Astrocyte of the cerebellum (primary cell): ENCODE measurements around the gene B3GAT1.
"Not testable (repeated sequence)": the region's sequence is repeated elsewhere in the genome, so short reads cannot be mapped to it uniquely, and the experiment has no call there.

Experiments used
- DNase-seq: peaks from one replicate; pipeline ENCODE4 v3.0.0-alpha.2; 2011; ENCODE audit warnings: low read depth
- H3K4me3 ChIP-seq: 2 replicates; pipeline ENCODE4 v1.5.1; 2011; ENCODE audit warnings: mild to moderate bottlenecking, low read depth, low read length, moderate library complexity
- in situ Hi-C: cut with HindIII; loops from 2 replicates; pipeline ENCODE4 v1.10.0; 2017; ENCODE audit warnings: low sequenced_read_pairs
- TF ChIP-seq, protein P1 (sequence below): IDR thresholded peaks from 2 replicates; pipeline ENCODE4 v1.5.1; 2012; ENCODE audit warnings: low read length, low read depth, moderate library complexity, mild to moderate bottlenecking; ENCODE audit errors: missing control alignments

B3GAT1 gene

DNA sequence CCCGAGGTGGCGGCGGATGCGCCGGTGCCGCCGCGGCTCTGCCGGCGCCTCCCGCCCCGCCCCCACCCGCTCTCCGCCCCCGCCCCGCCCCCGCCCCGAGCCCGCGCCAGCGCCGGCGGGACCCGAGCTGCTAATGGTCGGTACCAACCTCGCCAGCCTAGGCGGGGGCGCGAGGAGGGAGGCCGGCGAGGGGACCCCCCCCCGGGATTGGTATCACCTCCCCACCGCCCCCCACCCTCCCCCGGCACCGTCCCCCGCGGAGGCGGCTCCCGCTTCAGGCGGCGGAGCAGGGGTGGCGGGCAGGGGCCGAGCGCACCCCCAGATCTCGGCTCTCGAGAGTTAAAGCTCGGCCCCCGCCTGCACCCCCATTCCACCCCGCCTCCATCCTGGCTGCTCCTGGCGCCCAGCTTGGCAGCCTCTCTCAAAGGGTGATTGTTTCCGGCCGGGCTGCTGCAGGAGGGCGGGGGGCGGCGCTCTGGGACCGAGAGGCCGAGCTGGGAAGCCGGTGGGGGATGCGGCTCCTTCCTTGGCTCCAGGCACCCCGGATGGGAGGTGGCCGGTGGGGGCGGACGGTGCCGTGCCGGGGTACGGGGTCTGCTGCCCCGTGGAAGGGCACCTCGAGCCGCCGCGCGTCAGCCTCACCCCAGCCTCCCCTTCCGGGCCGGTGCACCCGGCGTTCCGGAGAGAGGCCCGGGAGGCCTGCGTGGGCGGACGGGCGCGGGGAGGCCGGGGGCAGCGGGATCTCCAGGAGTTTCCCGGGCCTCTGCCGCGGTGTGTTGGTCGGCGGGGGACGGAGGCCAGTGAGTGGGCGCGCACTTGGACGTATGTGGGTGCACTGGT, at the start of gene B3GAT1:
B3GAT1 (minus strand) TSS at position 40 of the 840 bp plus-strand sequence. CDS start 24,583 bp downstream, outside the sequence.
- TF ChIP-seq, protein P1, sequence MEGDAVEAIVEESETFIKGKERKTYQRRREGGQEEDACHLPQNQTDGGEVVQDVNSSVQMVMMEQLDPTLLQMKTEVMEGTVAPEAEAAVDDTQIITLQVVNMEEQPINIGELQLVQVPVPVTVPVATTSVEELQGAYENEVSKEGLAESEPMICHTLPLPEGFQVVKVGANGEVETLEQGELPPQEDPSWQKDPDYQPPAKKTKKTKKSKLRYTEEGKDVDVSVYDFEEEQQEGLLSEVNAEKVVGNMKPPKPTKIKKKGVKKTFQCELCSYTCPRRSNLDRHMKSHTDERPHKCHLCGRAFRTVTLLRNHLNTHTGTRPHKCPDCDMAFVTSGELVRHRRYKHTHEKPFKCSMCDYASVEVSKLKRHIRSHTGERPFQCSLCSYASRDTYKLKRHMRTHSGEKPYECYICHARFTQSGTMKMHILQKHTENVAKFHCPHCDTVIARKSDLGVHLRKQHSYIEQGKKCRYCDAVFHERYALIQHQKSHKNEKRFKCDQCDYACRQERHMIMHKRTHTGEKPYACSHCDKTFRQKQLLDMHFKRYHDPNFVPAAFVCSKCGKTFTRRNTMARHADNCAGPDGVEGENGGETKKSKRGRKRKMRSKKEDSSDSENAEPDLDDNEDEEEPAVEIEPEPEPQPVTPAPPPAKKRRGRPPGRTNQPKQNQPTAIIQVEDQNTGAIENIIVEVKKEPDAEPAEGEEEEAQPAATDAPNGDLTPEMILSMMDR, result no peak
- H3K4me3 ChIP-seq, result peak within 1 kb of the TSS; percentile 27
- in situ Hi-C loops, result no loop called here
- DNase-seq, result no peak

DNA sequence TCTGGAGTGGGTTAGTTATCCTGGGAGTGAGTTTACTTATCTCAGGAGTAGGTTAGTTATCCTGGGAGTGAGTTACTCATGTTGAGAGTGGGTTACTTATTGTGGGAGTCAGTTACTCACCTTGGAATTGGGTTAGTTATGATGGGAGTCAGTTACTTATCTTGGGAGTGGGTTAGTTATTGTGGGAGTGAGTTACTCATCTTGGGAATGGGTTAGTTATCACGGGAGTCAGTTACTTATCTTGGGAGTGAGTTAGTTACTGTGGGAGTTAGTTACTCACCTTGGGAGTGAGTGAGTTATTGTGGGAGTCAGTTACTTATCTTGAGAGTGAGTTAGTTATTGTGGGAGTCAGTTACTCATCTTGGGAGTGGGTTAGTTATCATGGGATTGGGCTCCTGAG, 49.6 kb upstream of the B3GAT1 start:
- TF ChIP-seq, protein P1, result no peak
- DNase-seq, result no peak
- H3K4me3 ChIP-seq, result no peak overlapping the region
- in situ Hi-C loops, result no loop called here

GRCh38 chr11:134460881-134461280, 48.8 kb upstream of the B3GAT1 start:
- TF ChIP-seq, protein P1, result no peak
- no peak for DNase-seq
- H3K4me3 ChIP-seq, result no peak overlapping the region
- in situ Hi-C loops, result no loop called here

- no peak for DNase-seq
- TF ChIP-seq, protein P1, result no peak
- in situ Hi-C loops, result no loop called here
- H3K4me3 ChIP-seq, result no peak overlapping the region
These were observed 48.1 kb upstream of the B3GAT1 start for GRCh38 chr11:134460062-134460561.

DNA sequence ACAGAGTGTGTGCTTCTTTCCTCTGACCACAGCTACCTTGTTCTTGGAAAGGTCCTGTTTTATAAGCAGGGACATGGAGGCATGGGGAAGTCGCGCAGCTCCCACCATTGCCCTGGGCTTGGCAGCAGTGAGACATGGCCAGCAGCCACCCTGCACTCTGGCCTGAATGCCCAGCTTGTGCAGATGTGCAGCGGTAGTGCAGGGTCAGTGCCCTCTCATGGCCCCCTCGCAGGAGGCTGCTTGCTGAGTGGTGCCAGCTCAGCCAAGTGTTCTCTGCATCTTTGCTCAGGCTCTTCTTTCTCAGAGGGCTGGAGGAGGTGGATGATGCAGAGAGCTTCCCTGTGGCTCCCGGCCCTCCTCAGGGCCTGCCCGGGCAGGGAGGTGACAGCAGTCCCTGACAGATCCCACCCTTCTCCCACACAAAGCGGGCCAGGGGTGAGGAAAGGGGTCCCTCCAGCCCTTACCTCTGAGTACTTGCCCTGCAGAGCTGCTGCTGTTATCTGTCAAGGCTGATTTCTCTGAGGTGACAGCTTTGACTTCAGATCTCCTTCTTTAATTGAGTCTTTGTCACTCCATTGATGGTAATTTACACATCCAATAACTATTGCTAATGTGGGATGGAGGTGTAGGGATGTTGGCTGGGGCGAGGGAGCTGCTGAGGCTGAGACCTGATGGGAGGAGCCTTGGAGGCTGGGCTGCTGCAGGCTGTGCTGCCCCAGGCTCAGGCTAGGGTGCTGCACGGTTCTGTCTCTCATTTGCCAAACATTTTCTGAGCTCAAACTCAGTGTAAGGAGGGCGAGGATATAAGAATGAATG, 47.4 kb upstream of the B3GAT1 start:
- TF ChIP-seq, protein P1, result no peak
- DNase-seq, result no peak
- in situ Hi-C loops, result no loop called here

DNA sequence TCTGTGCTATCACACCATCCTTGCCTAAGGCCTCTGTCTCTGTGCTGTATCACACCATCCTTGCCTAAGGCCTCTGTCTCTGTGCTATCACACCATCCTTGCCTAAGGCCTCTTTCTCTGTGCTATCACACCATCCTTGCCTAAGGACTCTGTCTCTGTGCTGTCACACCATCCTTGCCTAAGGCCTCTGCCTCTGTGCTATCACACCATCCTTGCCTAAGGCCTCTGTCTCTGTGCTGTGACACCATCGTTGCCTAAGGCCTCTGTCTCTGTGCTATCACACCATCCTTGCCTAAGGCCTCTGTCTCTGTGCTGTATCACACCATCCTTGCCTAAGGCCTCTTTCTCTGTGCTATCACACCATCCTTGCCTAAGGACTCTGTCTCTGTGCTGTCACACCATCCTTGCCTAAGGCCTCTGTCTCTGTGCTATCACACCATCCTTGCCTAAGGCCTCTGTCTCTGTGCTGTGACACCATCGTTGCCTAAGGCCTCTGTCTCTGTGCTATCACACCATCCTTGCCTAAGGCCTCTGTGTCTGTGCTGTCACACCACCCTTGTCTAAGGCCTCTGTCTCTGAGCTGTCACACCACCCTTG, 45.5 kb upstream of the B3GAT1 start:
- DNase-seq, in situ Hi-C loops, H3K4me3 ChIP-seq: not testable (repeated sequence)

More for the DNA sequence above, 47.4 kb upstream of the B3GAT1 start:
- no peak overlapping the region for H3K4me3 ChIP-seq
